GM19240 (cell line): Measurements from ENCODE around the gene LHX5.

ENCODE experiments used
- DNase-seq: peaks from one replicate; pipeline ENCODE4 v3.0.0; 2011; ENCODE audit warnings: low spot score; ENCODE audit not compliant: insufficient read length

The LHX5 gene

GRCh38 chr12:113478351-113479011, 6.8 kb upstream of the LHX5 start:
- DNase-seq, result no peak

GRCh38 chr12:113477842-113478215, 6.2 kb upstream of the LHX5 start:
- no peak for DNase-seq

DNA sequence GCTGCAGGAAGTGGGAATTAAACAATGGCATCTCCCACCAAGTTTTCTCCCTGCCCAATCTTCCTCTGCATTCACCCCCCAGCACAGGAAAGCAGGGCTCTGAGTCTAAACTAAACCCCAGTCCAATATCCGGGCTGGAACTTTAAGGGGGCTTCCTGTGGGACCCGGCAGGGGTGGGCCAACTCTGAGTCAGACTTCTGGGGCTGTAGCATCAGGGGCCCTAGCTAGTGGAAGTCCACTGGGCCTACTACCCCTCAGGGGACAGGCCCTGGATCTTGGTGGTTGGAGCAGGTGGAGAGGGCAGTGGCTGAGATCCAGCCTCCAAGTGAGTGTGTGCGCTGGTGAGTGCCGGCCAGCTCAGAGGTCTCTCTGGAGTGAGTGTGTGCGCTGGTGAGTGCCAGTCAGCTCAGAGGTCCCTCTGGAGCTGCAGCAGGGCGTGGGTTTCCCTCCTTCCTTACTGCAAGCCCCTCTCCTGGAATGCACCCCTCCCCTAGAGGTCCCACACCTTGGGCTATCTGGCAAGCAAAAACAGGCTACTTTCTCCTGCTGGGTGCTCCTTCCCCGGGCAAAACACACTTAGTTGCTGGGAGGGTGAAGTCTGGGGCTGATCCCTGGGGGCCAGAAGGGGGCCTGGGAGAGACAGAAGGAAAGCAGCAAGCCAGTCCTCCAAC, 5.6 kb upstream of the LHX5 start:
- DNase-seq, result no peak

DNA sequence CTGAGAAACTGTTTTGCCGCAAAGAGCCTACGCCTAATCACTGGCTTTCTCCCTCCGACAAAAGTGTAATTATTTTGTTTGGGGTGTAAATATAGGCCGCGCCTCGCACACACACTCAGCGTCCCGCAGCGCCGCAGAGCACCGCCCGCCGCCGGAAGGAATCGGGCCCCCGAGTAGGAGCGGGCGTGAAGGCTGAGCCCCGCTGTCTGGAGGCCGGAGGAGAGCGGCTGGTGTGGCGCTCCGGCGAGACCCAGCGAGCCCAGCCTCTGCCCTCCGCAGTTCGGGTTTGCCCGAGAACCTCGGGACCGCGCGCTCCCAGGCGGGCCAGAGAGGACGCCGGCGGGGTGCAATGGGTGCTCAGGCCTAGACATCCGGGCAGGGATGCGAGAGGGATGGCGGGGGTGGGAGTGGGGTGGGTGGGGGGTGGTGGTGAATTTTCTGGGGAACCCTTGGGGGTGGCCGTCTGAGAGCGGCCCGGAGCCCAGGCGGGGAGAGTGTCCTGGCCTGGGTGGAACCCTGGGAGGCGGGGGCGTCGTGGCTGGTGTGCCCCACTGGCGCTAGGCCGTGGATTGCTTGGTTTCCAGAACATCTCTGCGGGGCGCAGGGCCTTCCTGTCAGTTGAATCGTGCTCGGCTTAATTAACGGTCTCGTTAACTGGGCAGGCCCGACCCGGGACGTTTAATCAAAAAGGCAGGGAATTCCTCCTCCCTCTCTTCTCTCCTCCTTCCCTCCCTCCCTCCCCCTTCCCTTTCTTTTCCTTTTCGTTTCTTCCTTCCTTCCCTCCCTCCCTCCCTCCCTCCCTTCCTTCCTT, 4.7 kb upstream of the LHX5 start:
- no peak for DNase-seq

GRCh38 chr12:113475451-113476175, 3.9 kb upstream of the LHX5 start:
- no peak for DNase-seq

DNA sequence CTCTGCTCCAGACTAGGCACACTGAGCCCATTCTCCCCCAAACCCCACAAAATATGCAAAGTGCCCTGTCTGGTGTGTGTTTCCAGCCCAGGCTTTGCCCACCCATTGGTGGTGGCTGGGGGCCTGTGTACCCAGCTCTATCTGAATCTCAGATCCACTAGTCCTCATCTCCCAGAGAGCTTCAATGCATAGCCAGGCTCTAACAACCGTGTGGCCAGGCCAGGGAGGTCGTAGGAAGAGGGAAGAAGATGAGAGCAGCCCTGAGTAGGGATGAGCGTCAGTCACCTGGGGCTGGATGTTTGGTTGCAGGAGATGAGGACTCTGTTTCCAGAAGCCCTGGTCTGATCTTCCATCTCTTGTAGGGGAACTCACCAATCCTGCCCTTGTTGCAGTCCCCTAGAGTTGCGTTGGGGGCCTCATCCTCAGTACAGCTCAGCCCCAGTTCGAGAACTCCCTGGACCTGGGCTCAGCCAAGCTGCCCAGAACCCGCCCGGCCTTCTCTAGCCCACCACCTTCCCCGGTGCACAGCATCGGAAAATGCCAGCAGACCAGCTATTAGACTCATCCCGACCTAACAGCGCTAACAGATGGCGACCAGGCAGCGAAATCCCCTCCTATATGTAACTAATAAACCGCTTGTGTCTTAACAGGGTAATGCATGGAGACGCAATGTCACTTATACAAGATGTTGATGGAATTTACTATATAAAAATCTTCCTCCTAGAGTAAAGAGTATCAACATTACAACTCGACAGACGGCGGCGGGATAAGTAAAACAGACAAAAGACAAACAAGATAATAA, 3.2 kb upstream of the LHX5 start:
- DNase-seq, result no peak

DNA sequence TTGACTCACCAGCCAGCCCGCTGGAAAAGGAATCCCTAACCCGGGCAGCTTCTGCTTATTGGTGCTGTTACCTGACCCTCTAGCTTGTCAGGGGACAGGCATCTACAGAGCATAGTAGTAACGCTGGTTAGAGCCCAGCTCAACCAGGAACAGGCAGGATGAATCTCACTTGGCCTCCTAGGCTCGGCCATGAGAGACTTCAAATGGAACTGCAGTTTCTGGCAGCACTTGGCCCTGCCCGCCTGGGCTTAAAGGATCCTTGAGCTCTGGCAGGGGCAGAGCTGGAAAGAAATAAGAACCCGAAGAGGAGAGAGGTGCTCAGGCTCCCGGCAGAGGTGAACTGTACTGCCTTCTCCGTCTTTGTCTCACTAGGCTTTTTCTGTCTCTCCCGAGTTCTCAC, 2.3 kb upstream of the LHX5 start:
- DNase-seq, result no peak

- DNase-seq, result no peak
Measured at GRCh38 chr12:113473400-113473799, 1.7 kb upstream of the LHX5 start.

GRCh38 chr12:113472191-113473121, 785 bp upstream of the LHX5 start:
- DNase-seq, result no peak

DNA sequence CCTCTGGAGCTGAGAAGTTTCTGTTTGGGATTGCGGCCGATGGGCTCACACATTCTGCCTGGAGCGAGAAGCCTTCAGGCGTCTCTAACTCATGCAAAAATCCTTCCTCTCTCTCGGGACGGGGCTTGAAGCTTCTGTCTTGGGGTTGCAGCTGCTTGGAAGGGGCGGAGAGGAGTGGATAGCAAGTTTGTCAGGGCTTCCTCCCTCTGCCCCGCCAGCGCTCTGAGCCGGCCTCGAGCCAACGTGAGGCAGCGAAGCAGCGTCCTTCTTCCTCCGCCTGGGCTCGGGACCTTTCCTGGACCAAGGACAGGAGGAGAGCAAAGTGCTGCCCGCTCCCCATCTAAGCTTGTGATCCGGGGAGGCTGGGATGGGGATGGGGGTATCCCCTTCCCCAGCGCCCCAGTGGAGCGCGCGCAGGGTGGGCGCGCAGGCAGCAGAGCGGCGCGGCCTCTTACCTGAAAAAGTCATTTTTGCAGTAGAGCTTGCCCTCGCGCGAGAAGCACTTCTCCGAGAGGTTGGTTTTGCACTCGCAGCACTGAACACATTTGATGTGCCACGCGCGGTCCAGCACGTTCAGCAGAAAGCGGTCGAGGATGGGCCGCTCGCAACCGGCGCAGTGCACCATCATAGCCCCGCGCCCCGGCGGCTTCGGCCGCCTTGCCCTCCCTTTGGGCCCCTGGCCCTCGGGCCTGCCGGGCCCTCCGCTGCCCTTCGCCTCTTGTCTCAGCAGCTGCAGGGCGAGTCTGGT, 626 bp downstream of the LHX5 start:
- DNase-seq, result no peak

- DNase-seq, result no peak
Measured at GRCh38 chr12:113469949-113470743, 1.5 kb downstream of the LHX5 start.

DNA sequence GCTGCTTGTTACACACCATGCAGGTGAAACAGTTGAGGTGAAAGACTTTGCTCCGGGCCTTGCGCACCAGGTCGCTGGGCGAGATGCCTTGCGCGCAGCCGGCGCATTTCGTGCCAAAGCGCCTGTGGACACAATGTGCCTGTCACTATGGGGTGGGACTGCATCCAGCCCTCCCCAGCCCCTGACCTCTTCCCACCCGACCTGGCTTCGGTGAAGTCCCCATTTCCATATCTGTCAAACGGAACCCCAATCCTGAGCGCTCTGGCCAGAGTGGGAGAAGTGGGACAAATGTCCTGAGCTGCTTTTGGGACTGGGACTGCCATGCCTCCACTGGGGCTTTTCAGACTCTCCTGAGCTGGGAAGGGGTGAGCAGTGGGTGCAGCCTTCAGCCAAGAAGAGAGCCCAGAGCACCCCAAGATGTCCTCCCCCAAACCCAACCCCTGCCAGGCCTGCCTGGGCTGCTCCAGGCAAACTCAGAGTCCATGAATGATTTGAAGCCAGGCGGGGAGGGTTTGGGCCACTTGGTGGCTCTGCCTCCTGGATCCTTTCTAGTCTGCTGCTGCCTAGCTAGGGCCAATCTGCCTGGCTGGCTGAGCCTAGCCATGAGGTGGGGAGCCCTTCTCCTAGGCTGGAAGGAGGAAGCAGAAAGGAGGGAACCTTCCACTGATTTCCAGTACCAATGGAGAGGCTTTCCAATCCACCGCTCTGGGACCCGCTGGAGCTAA, 2.3 kb downstream of the LHX5 start:
- no peak for DNase-seq

GRCh38 chr12:113468365-113469223, 3.1 kb downstream of the LHX5 start:
- DNase-seq, result no peak

DNA sequence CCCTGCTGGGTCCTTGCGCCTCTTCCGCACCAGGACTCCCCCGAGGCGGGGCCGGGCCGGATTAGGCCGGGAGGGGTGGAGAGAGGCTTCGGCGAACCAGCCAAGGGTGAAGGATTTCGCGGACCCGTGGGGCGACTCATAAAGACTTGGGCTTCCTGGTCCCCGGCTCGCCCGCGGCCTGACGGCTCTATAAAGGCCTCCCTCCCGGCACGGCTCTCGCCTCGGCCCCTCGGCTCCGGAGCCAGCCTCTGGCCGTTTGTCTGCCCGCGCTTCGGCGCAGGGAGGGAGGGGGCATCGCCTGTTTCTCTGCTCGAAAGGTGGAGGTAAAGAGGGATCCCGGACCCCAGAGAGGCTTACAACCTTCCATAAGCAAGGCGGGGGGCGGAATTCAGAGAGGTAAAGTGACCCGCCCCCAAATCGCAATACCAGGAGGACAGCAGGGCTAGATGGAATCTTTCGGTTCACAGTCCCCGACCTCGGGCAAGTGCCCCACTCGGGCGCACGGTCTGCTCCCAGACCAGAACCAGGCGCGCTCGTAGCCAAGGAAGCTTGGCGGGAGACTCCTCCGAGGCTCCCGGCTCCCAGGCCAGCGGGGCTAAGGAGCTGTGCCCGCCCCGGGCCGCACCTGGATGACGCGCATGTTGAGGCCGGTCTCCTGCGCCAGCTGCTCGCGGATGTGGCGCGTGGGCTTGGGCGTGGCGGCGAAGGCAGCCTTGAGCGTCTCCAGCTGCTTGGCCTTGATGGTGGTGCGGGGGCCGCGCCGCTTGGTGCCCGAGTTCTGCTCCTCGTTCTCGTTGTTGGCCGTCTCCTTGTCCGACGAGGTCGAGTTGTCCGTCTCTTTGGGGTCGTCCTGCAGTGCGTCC, 3.9 kb downstream of the LHX5 start:
- DNase-seq, result no peak

DNA sequence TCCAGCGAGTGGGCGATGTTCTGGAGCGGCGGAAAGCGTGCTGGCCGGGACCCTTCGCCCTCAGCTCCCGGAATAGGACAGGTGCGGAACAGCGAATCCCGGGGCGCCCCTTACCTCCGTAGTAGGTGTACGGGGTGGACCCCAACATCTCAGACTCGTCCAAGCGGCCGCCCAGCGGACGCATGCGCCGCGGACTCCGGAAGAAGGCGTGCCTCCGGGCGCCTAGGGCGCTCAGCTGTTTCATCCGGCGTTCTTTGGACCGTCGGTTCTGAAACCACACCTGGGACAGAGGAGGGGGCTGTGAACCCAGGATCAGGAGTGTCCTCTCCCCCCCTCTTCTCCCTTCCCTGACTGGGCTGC, 4.5 kb downstream of the LHX5 start:
- DNase-seq, result no peak
